H1 (cell line): ENCODE data around the gene SNRNP40. TPM values are rescaled to one million over a fixed set of nuclear protein-coding genes. Genes with fewer than 3 reads are reported as not detected.

Experiments
- CTCF ChIA-PET: fragments of 300-600 bp; sonication (Branson Sonifier 250); formaldehyde crosslinking; loops from one replicate; lab custom pipeline; 2021; ENCODE audit not compliant: partially characterized antibody; lab: Charles Lee
- POLR2A ChIA-PET: fragments of 300-600 bp; sonication (Branson Sonifier 250); formaldehyde crosslinking; loops from one replicate; lab custom pipeline; 2021; ENCODE audit warnings: inconsistent platforms; ENCODE audit not compliant: partially characterized antibody; lab: Charles Lee
- DNase-seq, 2 experiments: peaks; one replicate each; pipeline versions ENCODE4 v3.0.0 to v3.0.0-alpha.2; 2010 to 2022; ENCODE audit warnings: low spot score in 2 of 2, low read depth in 1 of 2, mixed read lengths in 1 of 2
- FAIRE-seq: peaks from 2 replicates; lab custom pipeline; 2011; peaks lifted over from hg19 to GRCh38; lab: Jason Lieb, UNC
- H2AFZ ChIP-seq: 2 replicates; pipeline ENCODE4 v1.8.1; 2012; ENCODE audit warnings: low read length, inconsistent platforms
- H2AK5ac ChIP-seq: 2 replicates; pipeline ENCODE4 v1.6.1; 2013; ENCODE audit warnings: low read depth, low read length
- H2BK120ac ChIP-seq: replicated peaks from 2 replicates; pipeline ENCODE3; 2013; ENCODE audit warnings: low read depth, low read length, inconsistent platforms
- H2BK12ac ChIP-seq: 2 replicates; pipeline ENCODE4 v1.6.1; 2013; ENCODE audit warnings: low read depth, low read length
- H2BK15ac ChIP-seq: 2 replicates; pipeline ENCODE4 v1.6.1; 2013; ENCODE audit warnings: low read length
- H2BK20ac ChIP-seq: 2 replicates; pipeline ENCODE4 v1.6.1; 2013; ENCODE audit warnings: low read length
- H2BK5ac ChIP-seq: 2 replicates; pipeline ENCODE4 v1.6.1; 2013; ENCODE audit warnings: low read depth, low read length
- H3K14ac ChIP-seq: 2 replicates; pipeline ENCODE4 v1.6.1; 2013; ENCODE audit warnings: inconsistent platforms; ENCODE audit not compliant: insufficient read length
- H3K18ac ChIP-seq: 2 replicates; pipeline ENCODE4 v1.6.1; 2013; ENCODE audit warnings: low read length; ENCODE audit errors: extremely low read depth
- H3K23ac ChIP-seq: 2 replicates; pipeline ENCODE4 v1.6.1; 2013; ENCODE audit warnings: inconsistent platforms; ENCODE audit not compliant: insufficient read length
- H3K23me2 ChIP-seq: 2 replicates; pipeline ENCODE4 v1.6.1; 2013; ENCODE audit warnings: low read depth, low read length
- H3K27ac ChIP-seq: 2 replicates; pipeline ENCODE4 v1.6.1; 2011; ENCODE audit warnings: low read depth, low read length, inconsistent platforms
- H3K27me3 ChIP-seq, 4 experiments: replicated peaks in 1 of 4; 1 replicate in 1 of 4; 2 replicates in 3 of 4; pipeline versions ENCODE4 v1.6.1 to v1.8.1; 2011 to 2013; ENCODE audit warnings: low read length in 3 of 4, mild to moderate bottlenecking in 3 of 4, inconsistent platforms in 2 of 4, mixed read lengths in 2 of 4, moderate library complexity in 1 of 4; ENCODE audit not compliant: control insufficient read depth in 3 of 4, insufficient read depth in 3 of 4; ENCODE audit errors: extremely low read depth in 1 of 4
- H3K36me3 ChIP-seq, 4 experiments: 2 replicates each; pipeline versions ENCODE4 v1.6.1 to v1.8.1; 2011 to 2013; ENCODE audit warnings: mild to moderate bottlenecking in 4 of 4, low read length in 3 of 4, moderate library complexity in 2 of 4, control low read depth in 1 of 4, inconsistent platforms in 1 of 4; ENCODE audit not compliant: insufficient read depth in 4 of 4, control insufficient read depth in 2 of 4
- H3K4ac ChIP-seq: replicated peaks from 2 replicates; pipeline ENCODE3; 2013; ENCODE audit warnings: low read length, low read depth, mixed read lengths, inconsistent platforms; ENCODE audit not compliant: insufficient read length
- H3K4me1 ChIP-seq, 4 experiments: replicated peaks in 1 of 4; 1 replicate in 1 of 4; 2 replicates in 3 of 4; pipeline versions ENCODE4 v1.6.1 to v1.8.1; 2011 to 2013; ENCODE audit warnings: low read length in 3 of 4, inconsistent platforms in 2 of 4, mixed read lengths in 1 of 4; ENCODE audit not compliant: insufficient read depth in 4 of 4, control insufficient read depth in 3 of 4
- H3K4me2 ChIP-seq, 2 experiments: 2 replicates each; pipeline versions ENCODE4 v1.6.1 to v1.8.1; 2011 to 2013; ENCODE audit warnings: low read depth in 2 of 2, low read length in 2 of 2, control low read depth in 1 of 2, inconsistent platforms in 1 of 2, mild to moderate bottlenecking in 1 of 2; ENCODE audit not compliant: insufficient read depth in 1 of 2
- H3K4me3 ChIP-seq, 4 experiments: fragments of 200-600, 300-600 bp in 1 of 4; sonication (generic), shearing (Covaris generic), sonication (Bioruptor Twin) in 1 of 4; 2 replicates each; pipeline versions ENCODE4 v1.5.1 to v1.8.1; 2011 to 2016; ENCODE audit warnings: low read length in 4 of 4, low read depth in 3 of 4, control low read depth in 2 of 4, inconsistent platforms in 2 of 4, mild to moderate bottlenecking in 2 of 4, mixed read lengths in 1 of 4, moderate library complexity in 1 of 4; ENCODE audit not compliant: insufficient read depth in 2 of 4; ENCODE audit errors: extremely low read depth in 1 of 4
- H3K56ac ChIP-seq: replicated peaks from 2 replicates; pipeline ENCODE3; 2013; ENCODE audit warnings: low read depth, mild to moderate bottlenecking, mixed read lengths, low read length, inconsistent platforms; ENCODE audit not compliant: insufficient read length
- H3K79me1 ChIP-seq: 2 replicates; pipeline ENCODE4 v1.6.1; 2013; ENCODE audit warnings: low read depth, low read length, control low read depth
- H3K79me2 ChIP-seq, 2 experiments: 2 replicates each; pipeline versions ENCODE4 v1.6.1 to v1.8.1; 2012 to 2013; ENCODE audit warnings: low read length in 2 of 2, mild to moderate bottlenecking in 2 of 2, inconsistent platforms in 1 of 2; ENCODE audit not compliant: insufficient read depth in 2 of 2, control insufficient read depth in 1 of 2
- H3K9ac ChIP-seq, 4 experiments: replicated peaks in 1 of 4; 1 replicate in 1 of 4; 2 replicates in 3 of 4; pipeline versions ENCODE4 v1.6.1 to v1.8.1; 2011 to 2013; ENCODE audit warnings: low read depth in 3 of 4, low read length in 3 of 4, control low read depth in 2 of 4, mild to moderate bottlenecking in 2 of 4, moderate library complexity in 2 of 4, inconsistent platforms in 1 of 4; ENCODE audit errors: extremely low read depth in 1 of 4
- H3K9me3 ChIP-seq, 2 experiments: 2 replicates each; pipeline versions ENCODE4 v1.6.1 to v1.8.1; 2012 to 2013; ENCODE audit warnings: mild to moderate bottlenecking in 2 of 2, moderate library complexity in 2 of 2, control low read depth in 1 of 2, inconsistent platforms in 1 of 2, low read depth in 1 of 2, low read length in 1 of 2, mixed read lengths in 1 of 2; ENCODE audit not compliant: insufficient read depth in 2 of 2
- H4K20me1 ChIP-seq, 2 experiments: replicated peaks in 1 of 2; 2 replicates each; pipeline versions ENCODE3 to v1.8.1; 2011 to 2013; ENCODE audit warnings: inconsistent platforms in 2 of 2, low read length in 2 of 2, mild to moderate bottlenecking in 1 of 2; ENCODE audit not compliant: insufficient read depth in 2 of 2, control insufficient read depth in 1 of 2
- H4K5ac ChIP-seq: 2 replicates; pipeline ENCODE4 v1.6.1; 2013; ENCODE audit warnings: low read length, low read depth, mixed read lengths, inconsistent platforms; ENCODE audit not compliant: insufficient read length
- H4K8ac ChIP-seq: 2 replicates; pipeline ENCODE4 v1.8.0; 2013; ENCODE audit warnings: mild to moderate bottlenecking, moderate library complexity, low read length, inconsistent platforms; ENCODE audit not compliant: insufficient read depth; ENCODE audit errors: extremely low read depth
- H4K91ac ChIP-seq: replicated peaks from 2 replicates; pipeline ENCODE3; 2013; ENCODE audit warnings: low read length, mixed read lengths, inconsistent platforms; ENCODE audit not compliant: insufficient read length
- EZH2 ChIP-seq: fragments of 200-600 bp; sonication (generic); IDR thresholded peaks from 2 replicates; pipeline ENCODE4 v1.7.1; 2012; ENCODE audit warnings: low read depth, mild to moderate bottlenecking, moderate library complexity, low read length, inconsistent platforms; ENCODE audit not compliant: severe bottlenecking
- FOSL1 ChIP-seq: IDR thresholded peaks from 2 replicates; pipeline ENCODE4 v1.6.1; 2011; ENCODE audit warnings: mild to moderate bottlenecking, low read depth, low read length, moderate library complexity; ENCODE audit not compliant: insufficient read depth
- GTF2F1 ChIP-seq: IDR thresholded peaks from 2 replicates; pipeline ENCODE4 v1.6.1; 2012; ENCODE audit warnings: low read depth, low read length, improper control_type of control experiment, borderline replicate concordance
- HDAC2 ChIP-seq, 2 experiments: fragments of 300-600 bp in 1 of 2; sonication (generic) in 1 of 2; IDR thresholded peaks; 2 replicates each; pipeline ENCODE4 v1.6.1; 2011 to 2012; ENCODE audit warnings: low read depth in 2 of 2, low read length in 2 of 2, mild to moderate bottlenecking in 2 of 2, moderate library complexity in 2 of 2, borderline replicate concordance in 1 of 2, inconsistent platforms in 1 of 2
- JUN ChIP-seq: IDR thresholded peaks from 2 replicates; pipeline ENCODE4 v1.6.1; 2011; ENCODE audit warnings: low read depth, mild to moderate bottlenecking, improper control_type of control experiment, low read length
- RFX5 ChIP-seq: IDR thresholded peaks from 2 replicates; pipeline ENCODE4 v1.6.1; 2011; ENCODE audit warnings: low read depth, low read length, improper control_type of control experiment, borderline replicate concordance
- SIRT6 ChIP-seq: IDR thresholded peaks from one replicate; pipeline ENCODE4 v1.7.1; 2012; ENCODE audit warnings: low read length, inconsistent platforms
- SIX5 ChIP-seq: IDR thresholded peaks from 2 replicates; pipeline ENCODE4 v1.6.1; 2011; ENCODE audit warnings: mild to moderate bottlenecking, low read depth, low read length
- SP2 ChIP-seq: IDR thresholded peaks from 2 replicates; pipeline ENCODE4 v1.6.1; 2012; ENCODE audit warnings: mild to moderate bottlenecking, low read length, inconsistent platforms
- SUZ12 ChIP-seq: fragments of 200-600 bp; sonication (generic); IDR thresholded peaks from 2 replicates; pipeline ENCODE4 v1.6.1; 2012; ENCODE audit warnings: mild to moderate bottlenecking, inconsistent platforms, low read length, moderate library complexity, mixed read lengths
- ZNF274 ChIP-seq: IDR thresholded peaks from 2 replicates; pipeline ENCODE4 v1.7.0; 2012; ENCODE audit warnings: low read length, borderline replicate concordance; ENCODE audit errors: extremely low read depth
- WGBS, 2 experiments: shearing (Covaris generic) in 1 of 2; methylation state at CpG; one replicate each; pipeline versions ENCODE4 v1.1.6 to v1.1.7; 2013 to 2015; ENCODE audit warnings: low lambda C conversion rate in 2 of 2, mixed read lengths in 2 of 2, inconsistent platforms in 1 of 2, low coverage in 1 of 2, missing lambda C conversion rate in 1 of 2; ENCODE audit not compliant: insufficient replicate concordance in 2 of 2, insufficient coverage in 1 of 2, insufficient read length in 1 of 2; ENCODE audit errors: extremely low coverage in 1 of 2, missing lambda C conversion rate in 1 of 2; 5-methylcytosine and 5-hydroxymethylcytosine counted together
- polyA plus RNA-seq, 7 experiments: library from polyadenylated mRNA; depleted of rRNA in 3 of 7; stranded (reverse) in 5 of 7; unstranded in 2 of 7; fragments of >200 nt in 5 of 7; fragments of 200-250 nt in 2 of 7; gene quantifications; 1 replicate in 5 of 7; 2 replicates in 1 of 7; 4 replicates in 1 of 7; pipeline versions ENCODE4 v1.2.1 to v1.2.3, GENCODE V29; 2011 to 2013; ENCODE audit warnings: missing spikeins in 2 of 7, mixed read lengths in 2 of 7
- total RNA-seq: library from RNA; stranded (reverse); fragmentation: NEBNext Ultra II Directional; extraction: Animal tissue kit (Norgen Biotek cat#: 25700); gene quantifications from 2 replicates; pipeline ENCODE4 v1.2.1, GENCODE V29; 2021
- TF ChIP-seq, protein P1 (sequence below): IDR thresholded peaks from 2 replicates; pipeline ENCODE4 v1.6.1; 2012; ENCODE audit warnings: inconsistent platforms
- TF ChIP-seq, protein P2 (sequence below): IDR thresholded peaks from 2 replicates; pipeline ENCODE4 v1.6.1; 2011; ENCODE audit warnings: low read length, improper control_type of control experiment

The SNRNP40 gene
- total and polyA plus RNA-seq, 2 of the 8 experiments (the other 6 are each of a cell fraction or from before 2014, with no cell fraction given): 97.4 to 113 TPM

DNA sequence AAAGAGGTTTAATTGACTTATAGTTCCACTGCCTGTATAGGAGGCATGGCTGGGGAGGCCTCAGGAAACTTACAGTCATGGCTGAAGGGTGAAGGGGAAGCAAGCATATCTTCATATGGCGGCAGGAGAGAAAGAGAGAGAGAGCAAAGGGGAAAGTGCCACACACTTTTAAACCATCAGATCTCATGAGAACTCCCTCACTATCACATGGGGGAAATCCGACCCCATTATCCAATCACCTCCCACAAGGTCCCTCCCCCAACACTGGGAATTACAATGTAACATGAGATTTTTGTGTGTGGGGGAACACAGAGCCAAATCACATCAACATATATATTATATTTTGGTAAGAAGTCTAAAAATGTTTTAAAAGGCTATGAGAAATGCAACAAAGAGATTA, 49.0 kb upstream of the SNRNP40 start:
- 44% methylated on average over 2 of the region's 2 CpGs; no CpG with 5 or more reads in 1 of the 2 experiments for WGBS, 2 experiments
- FAIRE-seq: no peak
- CTCF ChIA-PET: interaction anchor here (0.7 kb wide), 1 partner anchor 658 kb away, joined by 3 read pairs; no protein-coding TSS in a partner anchor
- no peak for TF ChIP-seq EZH2
- TF ChIP-seq ZNF274: no peak
- no peak for TF ChIP-seq HDAC2 (IDR thresholded peaks at IDR 0.05; ENCODE audit: borderline replicate concordance in 1 of 2, low read depth in 2 of 2, low read length in 2 of 2)
- no peak for TF ChIP-seq GTF2F1
- TF ChIP-seq SIRT6: no peak
- TF ChIP-seq SUZ12: no peak
- TF ChIP-seq, protein P1, sequence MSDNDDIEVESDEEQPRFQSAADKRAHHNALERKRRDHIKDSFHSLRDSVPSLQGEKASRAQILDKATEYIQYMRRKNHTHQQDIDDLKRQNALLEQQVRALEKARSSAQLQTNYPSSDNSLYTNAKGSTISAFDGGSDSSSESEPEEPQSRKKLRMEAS: no peak
- TF ChIP-seq SIX5: no peak
- no peak for TF ChIP-seq SP2
- TF ChIP-seq, protein P2, sequence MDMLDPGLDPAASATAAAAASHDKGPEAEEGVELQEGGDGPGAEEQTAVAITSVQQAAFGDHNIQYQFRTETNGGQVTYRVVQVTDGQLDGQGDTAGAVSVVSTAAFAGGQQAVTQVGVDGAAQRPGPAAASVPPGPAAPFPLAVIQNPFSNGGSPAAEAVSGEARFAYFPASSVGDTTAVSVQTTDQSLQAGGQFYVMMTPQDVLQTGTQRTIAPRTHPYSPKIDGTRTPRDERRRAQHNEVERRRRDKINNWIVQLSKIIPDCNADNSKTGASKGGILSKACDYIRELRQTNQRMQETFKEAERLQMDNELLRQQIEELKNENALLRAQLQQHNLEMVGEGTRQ: no peak
- no peak for TF ChIP-seq JUN
- TF ChIP-seq RFX5: no peak
- no peak for TF ChIP-seq FOSL1

More for the DNA sequence above, 49.0 kb upstream of the SNRNP40 start:
- H4K8ac ChIP-seq: no peak overlapping the region
- no peak overlapping the region for H2BK20ac ChIP-seq
- no peaks in the 10 kb centered on the region for H3K9me3 ChIP-seq
- H2AK5ac ChIP-seq: no peak overlapping the region
- POLR2A ChIA-PET: interaction anchor here (1.9 kb wide), 1 partner anchor 28 kb away, joined by 6 read pairs; the partner anchor contains the start of gene FABP3
- H3K27me3 ChIP-seq: no peaks in the 10 kb centered on the region
- no peak overlapping the region for H3K14ac ChIP-seq
- H3K4ac ChIP-seq: no peak overlapping the region
- no peak overlapping the region; a peak in 1 of 4 replicates for H3K4me2 ChIP-seq
- H2AFZ ChIP-seq: no peak overlapping the region
- no peaks in the 10 kb centered on the region for H3K4me1 ChIP-seq
- H2BK5ac ChIP-seq: no peak overlapping the region
- no peak overlapping the region for H4K5ac ChIP-seq
- no peak overlapping the region for H2BK15ac ChIP-seq
- no peaks in the 10 kb centered on the region for H3K79me1 ChIP-seq
- no peaks in the 10 kb centered on the region for H3K79me2 ChIP-seq
- no peak overlapping the region for H3K27ac ChIP-seq
- no peak overlapping the region for H3K4me3 ChIP-seq
- no peaks in the 10 kb centered on the region; the same call in 1 of the 2 replicates for H3K23me2 ChIP-seq
- no peak overlapping the region for H2BK12ac ChIP-seq
- peaks cover 0 to 32% (median 11%) of the 10 kb centered on the region in 4 experiments; a peak in 7 of 8 replicates for H3K36me3 ChIP-seq
- H3K9ac ChIP-seq: no peak overlapping the region
- H3K23ac ChIP-seq: no peak overlapping the region
- H3K56ac ChIP-seq: no peak overlapping the region
- no peak overlapping the region for H4K91ac ChIP-seq
- H2BK120ac ChIP-seq: no peak overlapping the region
- no peak overlapping the region for H3K18ac ChIP-seq
- DNase-seq: no peak
- H4K20me1 ChIP-seq: no peaks in the 10 kb centered on the region
